Neuronal stem cell (in vitro differentiated cells): Measurements from ENCODE around the gene SRRM1.

ENCODE experiments used
- DNase-seq: peaks from one replicate; pipeline ENCODE4 v3.0.0-alpha.2; 2013; ENCODE audit warnings: low spot score
- H2AFZ ChIP-seq: one replicate; pipeline ENCODE4 v1.6.1; 2013; ENCODE audit warnings: mild to moderate bottlenecking, low read length, inconsistent platforms
- H2AK5ac ChIP-seq: 2 replicates; pipeline ENCODE4 v1.6.1; 2013; ENCODE audit warnings: low read depth, mild to moderate bottlenecking, inconsistent platforms, low read length, moderate library complexity, mixed read lengths
- H2BK120ac ChIP-seq: 2 replicates; pipeline ENCODE4 v1.6.1; 2013; ENCODE audit warnings: low read depth, mild to moderate bottlenecking, inconsistent platforms, low read length, moderate library complexity, mixed read lengths
- H2BK12ac ChIP-seq: one replicate; pipeline ENCODE4 v1.6.1; 2013; ENCODE audit warnings: low read length, inconsistent platforms
- H2BK15ac ChIP-seq: 2 replicates; pipeline ENCODE4 v1.6.1; 2013; ENCODE audit warnings: mild to moderate bottlenecking, low read length, inconsistent platforms, mixed read lengths
- H2BK5ac ChIP-seq: one replicate; pipeline ENCODE4 v1.6.1; 2013; ENCODE audit warnings: inconsistent platforms, mild to moderate bottlenecking, low read length, moderate library complexity
- H3K14ac ChIP-seq: one replicate; pipeline ENCODE4 v1.6.1; 2013; ENCODE audit warnings: low read length, inconsistent platforms
- H3K18ac ChIP-seq: 2 replicates; pipeline ENCODE4 v1.6.1; 2013; ENCODE audit warnings: low read length, inconsistent platforms
- H3K23ac ChIP-seq: 2 replicates; pipeline ENCODE4 v1.6.1; 2013; ENCODE audit warnings: low read depth, mild to moderate bottlenecking, mixed read lengths, low read length, inconsistent platforms; ENCODE audit not compliant: poor library complexity
- H3K27ac ChIP-seq: replicated peaks from 3 replicates; pipeline ENCODE4 v1.5.1; 2013; ENCODE audit warnings: low read length, inconsistent platforms
- H3K27me3 ChIP-seq, 3 experiments: 2 replicates each; pipeline ENCODE4 v1.6.1; 2013; ENCODE audit warnings: low read length in 3 of 3, mild to moderate bottlenecking in 2 of 3, inconsistent platforms in 1 of 3, low read depth in 1 of 3, mixed read lengths in 1 of 3, moderate library complexity in 1 of 3; ENCODE audit not compliant: control insufficient read depth in 3 of 3, insufficient read depth in 3 of 3
- H3K36me3 ChIP-seq, 2 donors: replicated peaks in 1 of 2; 2 replicates each; pipeline ENCODE4 v1.6.1; 2013; ENCODE audit warnings: low read length in 2 of 2; ENCODE audit not compliant: control insufficient read depth in 2 of 2, insufficient read depth in 2 of 2
- H3K4ac ChIP-seq: 2 replicates; pipeline ENCODE4 v1.6.1; 2013; ENCODE audit warnings: inconsistent platforms, mild to moderate bottlenecking, low read length, moderate library complexity
- H3K4me1 ChIP-seq, 2 donors: 1 replicate in 1 of 2; 2 replicates in 1 of 2; pipeline ENCODE4 v1.6.1; 2013; ENCODE audit warnings: low read length in 2 of 2, low read depth in 1 of 2; ENCODE audit not compliant: control insufficient read depth in 2 of 2, insufficient read depth in 1 of 2
- H3K4me2 ChIP-seq: one replicate; pipeline ENCODE4 v1.6.1; 2013; ENCODE audit warnings: mild to moderate bottlenecking, low read length, inconsistent platforms; ENCODE audit not compliant: insufficient read depth, poor library complexity, severe bottlenecking
- H3K4me3 ChIP-seq, 2 donors: 2 replicates each; pipeline ENCODE4 v1.5.1; 2013; ENCODE audit warnings: low read length in 2 of 2, mild to moderate bottlenecking in 2 of 2, inconsistent platforms in 1 of 2, moderate library complexity in 1 of 2
- H3K79me1 ChIP-seq: one replicate; pipeline ENCODE4 v1.6.1; 2013; ENCODE audit warnings: low read depth, mild to moderate bottlenecking, inconsistent platforms, low read length, moderate library complexity
- H3K9ac ChIP-seq: one replicate; pipeline ENCODE4 v1.6.1; 2013; ENCODE audit warnings: mild to moderate bottlenecking, low read depth, low read length, inconsistent platforms; ENCODE audit not compliant: poor library complexity
- H3K9me3 ChIP-seq, 2 donors: replicated peaks in 1 of 2; 2 replicates each; pipeline versions ENCODE3 to v1.6.1; 2013; ENCODE audit warnings: low read length in 2 of 2, mild to moderate bottlenecking in 2 of 2, inconsistent platforms in 1 of 2, low read depth in 1 of 2, mixed read lengths in 1 of 2, moderate library complexity in 1 of 2; ENCODE audit not compliant: control insufficient read depth in 2 of 2, insufficient read depth in 1 of 2
- H4K8ac ChIP-seq: one replicate; pipeline ENCODE4 v1.6.1; 2013; ENCODE audit warnings: low read depth, mild to moderate bottlenecking, inconsistent platforms, low read length, moderate library complexity
- H4K91ac ChIP-seq: one replicate; pipeline ENCODE4 v1.6.1; 2013; ENCODE audit warnings: low read length, low read depth, mild to moderate bottlenecking, inconsistent platforms; ENCODE audit not compliant: poor library complexity
- WGBS, 2 donors: extraction: QIAGEN DNeasy Blood & Tissue Kit; methylation state at CpG; one replicate each; pipeline ENCODE4 v1.1.7; 2013; ENCODE audit warnings: missing lambda C conversion rate in 2 of 2, mixed read lengths in 1 of 2; ENCODE audit not compliant: insufficient read length in 2 of 2, insufficient replicate concordance in 1 of 2; ENCODE audit errors: extremely low coverage in 2 of 2; 5-methylcytosine and 5-hydroxymethylcytosine counted together

The SRRM1 gene

GRCh38 chr1:24599265-24599664 is 43.8 kb upstream of the SRRM1 start:
- Histone ChIP-seq H3K27me3 (no peaks in the 10 kb centered on the region), H3K23ac (no peak overlapping the region), H3K79me1 (no peaks in the 10 kb centered on the region), H3K18ac (no peak overlapping the region), H2BK12ac (no peak overlapping the region), H3K4me1 (no peaks in the 10 kb centered on the region), H4K91ac (no peak overlapping the region), H3K27ac (no peak overlapping the region), H3K4me3 (no peak overlapping the region), H2AK5ac (no peak overlapping the region), H3K9me3 (no peaks in the 10 kb centered on the region), H3K14ac (no peak overlapping the region), H2BK120ac (no peak overlapping the region), H2BK15ac (no peak overlapping the region), H2AFZ (no peak overlapping the region), H4K8ac (no peak overlapping the region), H3K4ac (no peak overlapping the region), H3K4me2 (no peak overlapping the region), H3K9ac (no peak overlapping the region), H3K36me3 (no peaks in the 10 kb centered on the region), H2BK5ac (no peak overlapping the region)
- no CpG with 5 or more reads among the region's 3 CpGs for WGBS, 2 donors
- DNase-seq: no peak

- Histone ChIP-seq H2BK5ac (no peak overlapping the region), H3K9ac (peak overlapping the region; percentile 73), H3K9me3 (no peaks in the 10 kb centered on the region), H3K4me3 (no peak overlapping the region), H2AFZ (no peak overlapping the region), H3K4me2 (no peak overlapping the region), H2BK120ac (no peak overlapping the region), H2AK5ac (no peak overlapping the region), H4K8ac (peak overlapping the region; percentile 72), H3K36me3 (no peaks in the 10 kb centered on the region), H3K23ac (peak overlapping the region; percentile 39), H3K27me3 (no peaks in the 10 kb centered on the region), H3K14ac (no peak overlapping the region), H2BK12ac (no peak overlapping the region), H3K27ac (no peak overlapping the region), H3K79me1 (no peaks in the 10 kb centered on the region), H3K4ac (no peak overlapping the region), H2BK15ac (no peak overlapping the region), H4K91ac (no peak overlapping the region), H3K18ac (peak overlapping the region; percentile 36), H3K4me1 (no peaks in the 10 kb centered on the region)
- no peak for DNase-seq
- WGBS, 2 donors: no CpG with 5 or more reads among the region's 5 CpGs
Observed at GRCh38 chr1:24600551-24600950, 42.6 kb upstream of the SRRM1 start.

- Histone ChIP-seq H4K91ac (no peak overlapping the region), H3K9ac (no peak overlapping the region), H3K4me2 (no peak overlapping the region), H2AK5ac (no peak overlapping the region), H3K23ac (no peak overlapping the region), H3K4ac (no peak overlapping the region), H2BK12ac (no peak overlapping the region), H3K27ac (no peak overlapping the region), H3K4me3 (no peak overlapping the region), H4K8ac (no peak overlapping the region), H3K79me1 (no peaks in the 10 kb centered on the region), H3K18ac (no peak overlapping the region), H3K27me3 (peaks cover 0 to 2% (median 0%) of the 10 kb centered on the region in 3 experiments), H3K14ac (no peak overlapping the region), H3K4me1 (no peaks in the 10 kb centered on the region), H2BK5ac (no peak overlapping the region), H3K9me3 (no peaks in the 10 kb centered on the region), H2BK120ac (no peak overlapping the region), H3K36me3 (no peaks in the 10 kb centered on the region), H2AFZ (no peak overlapping the region), H2BK15ac (no peak overlapping the region)
- WGBS, 2 donors: no CpG with 5 or more reads among the region's 19 CpGs
- no peak for DNase-seq
Observed at GRCh38 chr1:24605534-24606295, 37.4 kb upstream of the SRRM1 start.

GRCh38 chr1:24606296-24606605 is 36.9 kb upstream of the SRRM1 start:
- no peak overlapping the region for H3K27ac ChIP-seq
- no peaks in the 10 kb centered on the region for H3K36me3 ChIP-seq
- H2BK5ac ChIP-seq: no peak overlapping the region
- no peak overlapping the region for H3K23ac ChIP-seq
- no peak overlapping the region for H2BK15ac ChIP-seq
- no peaks in the 10 kb centered on the region for H3K79me1 ChIP-seq
- H3K9me3 ChIP-seq: no peaks in the 10 kb centered on the region
- H2BK12ac ChIP-seq: no peak overlapping the region
- WGBS, 2 donors: no CpG with 5 or more reads among the region's 3 CpGs
- no peak overlapping the region for H4K91ac ChIP-seq
- H2AK5ac ChIP-seq: no peak overlapping the region
- H3K9ac ChIP-seq: no peak overlapping the region
- no peak overlapping the region for H3K18ac ChIP-seq
- no peak overlapping the region for H4K8ac ChIP-seq
- no peak overlapping the region for H2BK120ac ChIP-seq
- H3K4me2 ChIP-seq: no peak overlapping the region
- no peak overlapping the region for H3K14ac ChIP-seq
- H3K4me1 ChIP-seq: no peaks in the 10 kb centered on the region
- no peak overlapping the region for H3K4me3 ChIP-seq
- no peak for DNase-seq
- no peak overlapping the region for H2AFZ ChIP-seq
- H3K4ac ChIP-seq: no peak overlapping the region
- H3K27me3 ChIP-seq: peaks cover 0 to 2% (median 0%) of the 10 kb centered on the region in 3 experiments
